Osteoblast (primary cell): ENCODE results near the gene ANXA3. TPM values are rescaled to one million over a fixed set of nuclear protein-coding genes. Genes with fewer than 3 reads are reported as not detected.
A peak's percentile ranks its signal among the peaks of the same experiment; 100 is the strongest.

Experiments used
- DNase-seq: peaks from one replicate; pipeline ENCODE4 v3.0.0; 2011; ENCODE audit warnings: low spot score, mixed read lengths; ENCODE audit not compliant: insufficient read length; ENCODE audit errors: missing footprints
- H2AFZ ChIP-seq: 2 replicates; pipeline ENCODE4 v1.6.0; 2011; ENCODE audit warnings: mild to moderate bottlenecking, low read length
- H3K27ac ChIP-seq: 2 replicates; pipeline ENCODE4 v1.5.1; 2011; ENCODE audit warnings: mild to moderate bottlenecking, low read depth, low read length, moderate library complexity
- H3K27me3 ChIP-seq: 2 replicates; pipeline ENCODE4 v1.6.0; 2012; ENCODE audit warnings: mild to moderate bottlenecking, control low read depth, inconsistent platforms, low read length, moderate library complexity; ENCODE audit not compliant: insufficient read depth
- H3K36me3 ChIP-seq: 2 replicates; pipeline ENCODE4 v1.5.1; 2011; ENCODE audit warnings: mild to moderate bottlenecking, low read length, control low read depth, moderate library complexity; ENCODE audit not compliant: insufficient read depth
- H3K4me1 ChIP-seq: 2 replicates; pipeline ENCODE4 v1.5.1; 2011; ENCODE audit warnings: mild to moderate bottlenecking, low read length, control low read depth, moderate library complexity; ENCODE audit not compliant: insufficient read depth
- H3K4me2 ChIP-seq: 2 replicates; pipeline ENCODE4 v1.6.0; 2011; ENCODE audit warnings: mild to moderate bottlenecking, low read length; ENCODE audit not compliant: insufficient read depth
- H3K4me3 ChIP-seq: fragments of 200-600 bp; sonication (generic); 3 replicates; pipeline ENCODE4 v1.5.1; 2012; ENCODE audit warnings: mild to moderate bottlenecking, low read length, inconsistent platforms; ENCODE audit not compliant: insufficient read depth
- H3K79me2 ChIP-seq: 2 replicates; pipeline ENCODE4 v1.6.0; 2012; ENCODE audit warnings: mild to moderate bottlenecking, low read length, control low read depth, inconsistent platforms; ENCODE audit not compliant: insufficient read depth
- H3K9me3 ChIP-seq: 2 replicates; pipeline ENCODE4 v1.5.1; 2011; ENCODE audit warnings: low read depth, low read length, control low read depth
- H4K20me1 ChIP-seq: 2 replicates; pipeline ENCODE4 v1.6.0; 2012; ENCODE audit warnings: mild to moderate bottlenecking, low read length, control low read depth; ENCODE audit not compliant: insufficient read depth
- CTCF ChIP-seq: IDR thresholded peaks from 2 replicates; pipeline ENCODE4 v1.5.1; 2011; ENCODE audit warnings: mild to moderate bottlenecking, low read depth, low read length, moderate library complexity; ENCODE audit errors: extremely low read depth
- total RNA-seq: library from RNA; depleted of rRNA; stranded (reverse); fragments of >200 nt; gene quantifications from 2 replicates; pipeline ENCODE4 v1.2.3, GENCODE V29; 2012

ANXA3 gene
- total RNA-seq, 1 donor = 2.9 TPM

GRCh38 chr4:78552389-78553042 is 946 bp downstream of the ANXA3 start:
- H3K4me3 ChIP-seq = no peak overlapping the region
- H3K36me3 ChIP-seq = no peaks in the 10 kb centered on the region
- no peak overlapping the region for H3K27ac ChIP-seq
- H3K9me3 ChIP-seq = no peaks in the 10 kb centered on the region
- no peaks in the 10 kb centered on the region for H3K79me2 ChIP-seq
- peak overlapping the region; percentile 79 for H3K4me2 ChIP-seq
- peaks cover 10% of the 10 kb centered on the region for H3K4me1 ChIP-seq
- no peak for DNase-seq
- H3K27me3 ChIP-seq = peaks cover 18% of the 10 kb centered on the region
- no peak overlapping the region for H2AFZ ChIP-seq
- TF ChIP-seq CTCF = no peak
- no peaks in the 10 kb centered on the region for H4K20me1 ChIP-seq

- no peak for TF ChIP-seq CTCF
- H3K79me2 ChIP-seq = no peaks in the 10 kb centered on the region
- H3K4me1 ChIP-seq = peaks cover 10% of the 10 kb centered on the region
- DNase-seq = no peak
- no peak overlapping the region for H3K4me3 ChIP-seq
- H4K20me1 ChIP-seq = no peaks in the 10 kb centered on the region
- no peaks in the 10 kb centered on the region for H3K36me3 ChIP-seq
- no peak overlapping the region for H2AFZ ChIP-seq
- H3K4me2 ChIP-seq = no peak overlapping the region
- no peaks in the 10 kb centered on the region for H3K9me3 ChIP-seq
- H3K27ac ChIP-seq = no peak overlapping the region
- peaks cover 18% of the 10 kb centered on the region for H3K27me3 ChIP-seq
Measured at GRCh38 chr4:78553043-78553396, 1.4 kb downstream of the ANXA3 start.

DNA sequence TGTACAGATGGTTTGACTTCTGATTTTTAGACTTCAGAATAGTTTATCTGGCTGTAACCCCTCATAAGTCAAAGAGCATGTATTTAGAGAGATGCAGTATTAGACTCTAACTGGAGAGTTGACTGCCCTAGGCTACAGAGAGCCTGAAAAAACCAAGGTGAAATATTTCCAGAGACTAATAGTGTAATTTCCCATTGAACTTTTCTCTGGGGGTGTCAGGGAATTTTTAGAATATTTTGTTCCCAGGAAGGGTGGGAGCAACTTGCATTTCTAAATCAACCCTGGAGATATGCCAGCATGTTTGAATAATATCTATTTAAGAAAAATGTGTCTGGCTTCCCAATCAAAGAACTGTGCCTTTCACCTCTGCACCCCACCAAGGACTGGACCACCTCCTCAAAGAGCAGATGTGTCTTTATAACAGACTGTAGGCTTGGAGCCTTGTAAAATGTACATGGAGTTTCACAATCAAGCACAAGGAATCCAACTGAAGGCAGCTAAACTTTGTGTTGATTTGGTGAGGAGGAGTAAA is 2.0 kb downstream of the ANXA3 start:
- Histone ChIP-seq H3K4me3 (no peak overlapping the region), H3K36me3 (no peaks in the 10 kb centered on the region), H2AFZ (no peak overlapping the region), H3K27me3 (peaks cover 18% of the 10 kb centered on the region), H3K79me2 (no peaks in the 10 kb centered on the region), H3K9me3 (no peaks in the 10 kb centered on the region), H3K4me1 (peaks cover 10% of the 10 kb centered on the region), H3K4me2 (no peak overlapping the region), H3K27ac (no peak overlapping the region), H4K20me1 (no peaks in the 10 kb centered on the region)
- no peak for DNase-seq
- no peak for TF ChIP-seq CTCF

DNA sequence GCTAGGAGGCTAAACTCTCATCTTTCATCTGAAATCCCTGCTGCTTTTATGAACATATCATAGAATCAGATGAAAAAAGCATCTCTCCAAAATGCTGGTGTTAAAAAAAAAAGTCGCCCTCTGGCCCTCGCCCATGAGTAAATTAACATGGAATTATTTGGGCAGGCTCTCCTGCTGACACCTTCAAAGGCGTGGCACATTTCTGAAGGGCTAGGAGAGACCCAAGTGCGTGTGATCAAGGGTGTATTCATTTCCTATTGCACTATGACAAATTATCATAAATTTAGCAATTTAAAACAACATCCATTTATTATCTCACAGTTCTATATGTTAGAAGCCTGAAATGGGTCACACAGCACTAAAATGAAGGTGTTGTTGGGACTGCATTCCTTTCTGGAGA is 5.1 kb downstream of the ANXA3 start:
- H3K4me2 ChIP-seq = no peak overlapping the region
- H3K27me3 ChIP-seq = no peaks in the 10 kb centered on the region
- no peak overlapping the region for H3K27ac ChIP-seq
- no peak overlapping the region for H3K4me3 ChIP-seq
- no peaks in the 10 kb centered on the region for H3K36me3 ChIP-seq
- no peaks in the 10 kb centered on the region for H3K79me2 ChIP-seq
- no peaks in the 10 kb centered on the region for H4K20me1 ChIP-seq
- TF ChIP-seq CTCF = no peak
- H3K9me3 ChIP-seq = no peaks in the 10 kb centered on the region
- H2AFZ ChIP-seq = no peak overlapping the region
- DNase-seq = no peak
- peaks cover 23% of the 10 kb centered on the region for H3K4me1 ChIP-seq
